H1 (cell line): ENCODE results near the gene KRTAP10-7. TPM values are rescaled to one million over a fixed set of nuclear protein-coding genes. Genes with fewer than 3 reads are reported as not detected.
"Not testable (repeated sequence)": the region's sequence is repeated elsewhere in the genome, so short reads cannot be mapped to it uniquely, and the experiment has no call there.

Experiments used
- CTCF ChIA-PET: fragments of 300-600 bp; sonication (Branson Sonifier 250); formaldehyde crosslinking; loops from one replicate; lab custom pipeline; 2021; ENCODE audit not compliant: partially characterized antibody; lab: Charles Lee
- POLR2A ChIA-PET: fragments of 300-600 bp; sonication (Branson Sonifier 250); formaldehyde crosslinking; loops from one replicate; lab custom pipeline; 2021; ENCODE audit warnings: inconsistent platforms; ENCODE audit not compliant: partially characterized antibody; lab: Charles Lee
- DNase-seq, 2 experiments: peaks; one replicate each; pipeline versions ENCODE4 v3.0.0 to v3.0.0-alpha.2; 2010 to 2022; ENCODE audit warnings: low spot score in 2 of 2, low read depth in 1 of 2, mixed read lengths in 1 of 2
- FAIRE-seq: peaks from 2 replicates; lab custom pipeline; 2011; peaks lifted over from hg19 to GRCh38; lab: Jason Lieb, UNC
- H2AFZ ChIP-seq: 2 replicates; pipeline ENCODE4 v1.8.1; 2012; ENCODE audit warnings: low read length, inconsistent platforms
- H2AK5ac ChIP-seq: 2 replicates; pipeline ENCODE4 v1.6.1; 2013; ENCODE audit warnings: low read depth, low read length
- H2BK120ac ChIP-seq: replicated peaks from 2 replicates; pipeline ENCODE3; 2013; ENCODE audit warnings: low read depth, low read length, inconsistent platforms
- H2BK12ac ChIP-seq: 2 replicates; pipeline ENCODE4 v1.6.1; 2013; ENCODE audit warnings: low read depth, low read length
- H2BK15ac ChIP-seq: 2 replicates; pipeline ENCODE4 v1.6.1; 2013; ENCODE audit warnings: low read length
- H2BK20ac ChIP-seq: 2 replicates; pipeline ENCODE4 v1.6.1; 2013; ENCODE audit warnings: low read length
- H2BK5ac ChIP-seq: 2 replicates; pipeline ENCODE4 v1.6.1; 2013; ENCODE audit warnings: low read depth, low read length
- H3K14ac ChIP-seq: 2 replicates; pipeline ENCODE4 v1.6.1; 2013; ENCODE audit warnings: inconsistent platforms; ENCODE audit not compliant: insufficient read length
- H3K18ac ChIP-seq: 2 replicates; pipeline ENCODE4 v1.6.1; 2013; ENCODE audit warnings: low read length; ENCODE audit errors: extremely low read depth
- H3K23ac ChIP-seq: 2 replicates; pipeline ENCODE4 v1.6.1; 2013; ENCODE audit warnings: inconsistent platforms; ENCODE audit not compliant: insufficient read length
- H3K23me2 ChIP-seq: 2 replicates; pipeline ENCODE4 v1.6.1; 2013; ENCODE audit warnings: low read depth, low read length
- H3K27ac ChIP-seq: 2 replicates; pipeline ENCODE4 v1.6.1; 2011; ENCODE audit warnings: low read depth, low read length, inconsistent platforms
- H3K27me3 ChIP-seq, 4 experiments: replicated peaks in 1 of 4; 1 replicate in 1 of 4; 2 replicates in 3 of 4; pipeline versions ENCODE4 v1.6.1 to v1.8.1; 2011 to 2013; ENCODE audit warnings: low read length in 3 of 4, mild to moderate bottlenecking in 3 of 4, inconsistent platforms in 2 of 4, mixed read lengths in 2 of 4, moderate library complexity in 1 of 4; ENCODE audit not compliant: control insufficient read depth in 3 of 4, insufficient read depth in 3 of 4; ENCODE audit errors: extremely low read depth in 1 of 4
- H3K36me3 ChIP-seq, 4 experiments: 2 replicates each; pipeline versions ENCODE4 v1.6.1 to v1.8.1; 2011 to 2013; ENCODE audit warnings: mild to moderate bottlenecking in 4 of 4, low read length in 3 of 4, moderate library complexity in 2 of 4, control low read depth in 1 of 4, inconsistent platforms in 1 of 4; ENCODE audit not compliant: insufficient read depth in 4 of 4, control insufficient read depth in 2 of 4
- H3K4ac ChIP-seq: replicated peaks from 2 replicates; pipeline ENCODE3; 2013; ENCODE audit warnings: low read length, low read depth, mixed read lengths, inconsistent platforms; ENCODE audit not compliant: insufficient read length
- H3K4me1 ChIP-seq, 4 experiments: replicated peaks in 1 of 4; 1 replicate in 1 of 4; 2 replicates in 3 of 4; pipeline versions ENCODE4 v1.6.1 to v1.8.1; 2011 to 2013; ENCODE audit warnings: low read length in 3 of 4, inconsistent platforms in 2 of 4, mixed read lengths in 1 of 4; ENCODE audit not compliant: insufficient read depth in 4 of 4, control insufficient read depth in 3 of 4
- H3K4me2 ChIP-seq, 2 experiments: 2 replicates each; pipeline versions ENCODE4 v1.6.1 to v1.8.1; 2011 to 2013; ENCODE audit warnings: low read depth in 2 of 2, low read length in 2 of 2, control low read depth in 1 of 2, inconsistent platforms in 1 of 2, mild to moderate bottlenecking in 1 of 2; ENCODE audit not compliant: insufficient read depth in 1 of 2
- H3K4me3 ChIP-seq, 4 experiments: fragments of 200-600, 300-600 bp in 1 of 4; sonication (generic), shearing (Covaris generic), sonication (Bioruptor Twin) in 1 of 4; 2 replicates each; pipeline versions ENCODE4 v1.5.1 to v1.8.1; 2011 to 2016; ENCODE audit warnings: low read length in 4 of 4, low read depth in 3 of 4, control low read depth in 2 of 4, inconsistent platforms in 2 of 4, mild to moderate bottlenecking in 2 of 4, mixed read lengths in 1 of 4, moderate library complexity in 1 of 4; ENCODE audit not compliant: insufficient read depth in 2 of 4; ENCODE audit errors: extremely low read depth in 1 of 4
- H3K56ac ChIP-seq: replicated peaks from 2 replicates; pipeline ENCODE3; 2013; ENCODE audit warnings: low read depth, mild to moderate bottlenecking, mixed read lengths, low read length, inconsistent platforms; ENCODE audit not compliant: insufficient read length
- H3K79me1 ChIP-seq: 2 replicates; pipeline ENCODE4 v1.6.1; 2013; ENCODE audit warnings: low read depth, low read length, control low read depth
- H3K79me2 ChIP-seq, 2 experiments: 2 replicates each; pipeline versions ENCODE4 v1.6.1 to v1.8.1; 2012 to 2013; ENCODE audit warnings: low read length in 2 of 2, mild to moderate bottlenecking in 2 of 2, inconsistent platforms in 1 of 2; ENCODE audit not compliant: insufficient read depth in 2 of 2, control insufficient read depth in 1 of 2
- H3K9ac ChIP-seq, 4 experiments: replicated peaks in 1 of 4; 1 replicate in 1 of 4; 2 replicates in 3 of 4; pipeline versions ENCODE4 v1.6.1 to v1.8.1; 2011 to 2013; ENCODE audit warnings: low read depth in 3 of 4, low read length in 3 of 4, control low read depth in 2 of 4, mild to moderate bottlenecking in 2 of 4, moderate library complexity in 2 of 4, inconsistent platforms in 1 of 4; ENCODE audit errors: extremely low read depth in 1 of 4
- H3K9me3 ChIP-seq, 2 experiments: 2 replicates each; pipeline versions ENCODE4 v1.6.1 to v1.8.1; 2012 to 2013; ENCODE audit warnings: mild to moderate bottlenecking in 2 of 2, moderate library complexity in 2 of 2, control low read depth in 1 of 2, inconsistent platforms in 1 of 2, low read depth in 1 of 2, low read length in 1 of 2, mixed read lengths in 1 of 2; ENCODE audit not compliant: insufficient read depth in 2 of 2
- H4K20me1 ChIP-seq, 2 experiments: replicated peaks in 1 of 2; 2 replicates each; pipeline versions ENCODE3 to v1.8.1; 2011 to 2013; ENCODE audit warnings: inconsistent platforms in 2 of 2, low read length in 2 of 2, mild to moderate bottlenecking in 1 of 2; ENCODE audit not compliant: insufficient read depth in 2 of 2, control insufficient read depth in 1 of 2
- H4K5ac ChIP-seq: 2 replicates; pipeline ENCODE4 v1.6.1; 2013; ENCODE audit warnings: low read length, low read depth, mixed read lengths, inconsistent platforms; ENCODE audit not compliant: insufficient read length
- H4K8ac ChIP-seq: 2 replicates; pipeline ENCODE4 v1.8.0; 2013; ENCODE audit warnings: mild to moderate bottlenecking, moderate library complexity, low read length, inconsistent platforms; ENCODE audit not compliant: insufficient read depth; ENCODE audit errors: extremely low read depth
- H4K91ac ChIP-seq: replicated peaks from 2 replicates; pipeline ENCODE3; 2013; ENCODE audit warnings: low read length, mixed read lengths, inconsistent platforms; ENCODE audit not compliant: insufficient read length
- CTCF ChIP-seq, 3 experiments: IDR thresholded peaks; 1 replicate in 2 of 3; 2 replicates in 1 of 3; pipeline versions ENCODE4 v1.5.1 to v1.6.1; 2011; ENCODE audit warnings: low read length in 3 of 3, mild to moderate bottlenecking in 3 of 3, inconsistent platforms in 2 of 3, low read depth in 1 of 3, moderate library complexity in 1 of 3; ENCODE audit not compliant: insufficient read depth in 1 of 3; ENCODE audit errors: control extremely low read depth in 1 of 3
- RAD21 ChIP-seq, 2 experiments: IDR thresholded peaks in 1 of 2; conservative IDR thresholded peaks in 1 of 2; 2 replicates each; pipeline ENCODE4 v1.6.1; 2011; ENCODE audit warnings: low read depth in 2 of 2, low read length in 2 of 2, improper control_type of control experiment in 1 of 2, inconsistent platforms in 1 of 2, mild to moderate bottlenecking in 1 of 2, moderate library complexity in 1 of 2
- WGBS, 2 experiments: shearing (Covaris generic) in 1 of 2; methylation state at CpG; one replicate each; pipeline versions ENCODE4 v1.1.6 to v1.1.7; 2013 to 2015; ENCODE audit warnings: low lambda C conversion rate in 2 of 2, mixed read lengths in 2 of 2, inconsistent platforms in 1 of 2, low coverage in 1 of 2, missing lambda C conversion rate in 1 of 2; ENCODE audit not compliant: insufficient replicate concordance in 2 of 2, insufficient coverage in 1 of 2, insufficient read length in 1 of 2; ENCODE audit errors: extremely low coverage in 1 of 2, missing lambda C conversion rate in 1 of 2; 5-methylcytosine and 5-hydroxymethylcytosine counted together
- polyA plus RNA-seq, 7 experiments: library from polyadenylated mRNA; depleted of rRNA in 3 of 7; stranded (reverse) in 5 of 7; unstranded in 2 of 7; fragments of >200 nt in 5 of 7; fragments of 200-250 nt in 2 of 7; gene quantifications; 1 replicate in 5 of 7; 2 replicates in 1 of 7; 4 replicates in 1 of 7; pipeline versions ENCODE4 v1.2.1 to v1.2.3, GENCODE V29; 2011 to 2013; ENCODE audit warnings: missing spikeins in 2 of 7, mixed read lengths in 2 of 7
- total RNA-seq: library from RNA; stranded (reverse); fragmentation: NEBNext Ultra II Directional; extraction: Animal tissue kit (Norgen Biotek cat#: 25700); gene quantifications from 2 replicates; pipeline ENCODE4 v1.2.1, GENCODE V29; 2021

The KRTAP10-7 gene
- total and polyA plus RNA-seq, 2 of the 8 experiments (the other 6 are each of a cell fraction or from before 2014, with no cell fraction given), result not detected

GRCh38 chr21:44601091-44601490 lies 694 bp downstream of the KRTAP10-7 start:
- TF ChIP-seq RAD21 (IDR thresholded peaks at IDR 0.05 in 1 of 2, conservative IDR thresholded peaks at IDR 0.05 in 1 of 2; ENCODE audit: low read depth in 2 of 2, low read length in 2 of 2), result peak in 1 of 2 experiments; percentile 1; a peak in 1 of 4 replicates
- peak in 1 of 3 experiments; percentile 0; a peak in 2 of 4 replicates for TF ChIP-seq CTCF (IDR thresholded peaks at IDR 0.05; ENCODE audit: control extremely low read depth in 1 of 3, insufficient read depth in 1 of 3, low read depth in 1 of 3, low read length in 3 of 3)
- H2BK120ac ChIP-seq, H3K4me3 ChIP-seq, H3K23me2 ChIP-seq, H3K9ac ChIP-seq, H3K36me3 ChIP-seq, H4K8ac ChIP-seq, H3K27ac ChIP-seq, H3K79me2 ChIP-seq, H3K4me2 ChIP-seq, H2AK5ac ChIP-seq, H3K4ac ChIP-seq, H4K5ac ChIP-seq, H3K14ac ChIP-seq, H3K4me1 ChIP-seq, H4K91ac ChIP-seq, POLR2A ChIA-PET, H4K20me1 ChIP-seq, H3K27me3 ChIP-seq, H2AFZ ChIP-seq, H3K79me1 ChIP-seq, H3K23ac ChIP-seq, H3K56ac ChIP-seq, FAIRE-seq, H3K18ac ChIP-seq, H3K9me3 ChIP-seq: not testable (repeated sequence)
- CTCF ChIA-PET, result interaction anchor here (0.6 to 1.8 kb wide), 3 partner anchors 18 to 141 kb away, joined by 3 to 13 read pairs (median 3); no protein-coding TSS in a partner anchor
- peak in 1 of 2 experiments; percentile 41 for DNase-seq
- H2BK12ac ChIP-seq, result peak overlapping the region; percentile 77; the same call in 1 of the 2 replicates
- peak overlapping the region; percentile 88; the same call in 1 of the 2 replicates for H2BK15ac ChIP-seq
- 0 out of 2 replicates have a peak overlapping the region, but pooled peaks have one; percentile 32 for H2BK20ac ChIP-seq
- WGBS, 2 experiments, result 82% methylated on average over 10 of the region's 10 CpGs; no CpG with 5 or more reads in 1 of the 2 experiments
- H2BK5ac ChIP-seq, result peak overlapping the region; percentile 56; the same call in 1 of the 2 replicates
